HEK293 (cell line): Measurements from ENCODE around the gene GGNBP2.

Source experiments
- CTCF ChIA-PET: fragments of 350-600 bp; formaldehyde crosslinking; extraction: SDS; loops from one replicate; lab custom pipeline; 2021; ENCODE audit warnings: antibody characterized with exemption; lab: Yijun Ruan, JAX
- POLR2A ChIA-PET: fragments of 300-600 bp; formaldehyde crosslinking; extraction: SDS; loops from one replicate; lab custom pipeline; 2020; ENCODE audit warnings: antibody characterized with exemption, inconsistent platforms; lab: Yijun Ruan, JAX
- H3K27ac ChIP-seq: fragments of 200-500 bp; sonication (Bioruptor generic); 2 replicates; pipeline ENCODE4 v1.5.1; 2014; ENCODE audit warnings: low read depth, low read length, control low read depth, inconsistent platforms; ENCODE audit errors: extremely low read depth
- H3K36me3 ChIP-seq, 2 experiments: fragments of 200-500 bp in 1 of 2; sonication (Bioruptor generic) in 1 of 2; 1 replicate in 1 of 2; 2 replicates in 1 of 2; pipeline ENCODE4 v1.5.1; 2014 to 2017; ENCODE audit warnings: inconsistent platforms in 2 of 2, low read length in 2 of 2; ENCODE audit not compliant: control insufficient read depth in 2 of 2, insufficient read depth in 1 of 2
- H3K4me1 ChIP-seq: fragments of 200-500 bp; sonication (Bioruptor generic); 2 replicates; pipeline ENCODE4 v1.5.1; 2014; ENCODE audit warnings: mild to moderate bottlenecking, low read length, inconsistent platforms; ENCODE audit not compliant: control insufficient read depth, insufficient read depth
- H3K4me3 ChIP-seq: 2 replicates; pipeline ENCODE4 v1.5.1; 2011; ENCODE audit warnings: low read depth, mild to moderate bottlenecking, control low read depth, low read length, moderate library complexity
- H3K9me3 ChIP-seq: fragments of 200-500 bp; sonication (Bioruptor generic); 2 replicates; pipeline ENCODE4 v1.5.1; 2014; ENCODE audit warnings: low read depth, low read length, inconsistent platforms; ENCODE audit not compliant: control insufficient read depth, insufficient read depth
- GLI2 ChIP-seq: fragments of 450-650 bp; formaldehyde crosslinking; IDR thresholded peaks from 2 replicates; pipeline ENCODE4; 2017; ENCODE audit warnings: missing biosample characterization, missing genetic modification characterization, low read depth, borderline replicate concordance
- KLF1 ChIP-seq: fragments of 450-650 bp; formaldehyde crosslinking; IDR thresholded peaks from 2 replicates; pipeline ENCODE4 v1.5.1; 2016; ENCODE audit warnings: missing biosample characterization, missing genetic modification characterization
- SP2 ChIP-seq: fragments of 450-650 bp; formaldehyde crosslinking; IDR thresholded peaks from 2 replicates; pipeline ENCODE4 v1.5.1; 2016; ENCODE audit warnings: missing biosample characterization, missing genetic modification characterization
- ZBTB17 ChIP-seq: fragments of 450-650 bp; formaldehyde crosslinking; IDR thresholded peaks from 2 replicates; pipeline ENCODE4 v1.5.1; 2016; ENCODE audit warnings: missing biosample characterization, missing genetic modification characterization
- ZNF112 ChIP-seq: fragments of 450-650 bp; formaldehyde crosslinking; IDR thresholded peaks from 2 replicates; pipeline ENCODE4 v1.5.0; 2017; ENCODE audit warnings: missing biosample characterization, missing genetic modification characterization
- ZNF169 ChIP-seq: fragments of 450-650 bp; formaldehyde crosslinking; IDR thresholded peaks from 2 replicates; pipeline ENCODE4 v1.5.1; 2016; ENCODE audit warnings: missing biosample characterization, missing genetic modification characterization
- ZNF239 ChIP-seq: fragments of 450-650 bp; formaldehyde crosslinking; IDR thresholded peaks from 2 replicates; pipeline ENCODE4 v1.5.1; 2016; ENCODE audit warnings: missing biosample characterization, missing genetic modification characterization
- ZNF248 ChIP-seq: fragments of 450-650 bp; formaldehyde crosslinking; IDR thresholded peaks from 2 replicates; pipeline ENCODE4 v1.5.1; 2017; ENCODE audit warnings: missing biosample characterization, missing genetic modification characterization
- ZNF274 ChIP-seq, 2 experiments: fragments of 200-500 bp in 1 of 2; fragments of 450-650 bp in 1 of 2; sonication (Bioruptor generic) in 1 of 2; formaldehyde crosslinking in 1 of 2; IDR thresholded peaks; 2 replicates each; pipeline versions ENCODE4 v1.5.1 to v1.6.1; 2014 to 2016; ENCODE audit warnings: borderline replicate concordance in 1 of 2, inconsistent platforms in 1 of 2, low read length in 1 of 2, missing biosample characterization in 1 of 2, missing genetic modification characterization in 1 of 2
- ZNF416 ChIP-seq: fragments of 450-650 bp; formaldehyde crosslinking; IDR thresholded peaks from 2 replicates; pipeline ENCODE4 v1.5.1; 2016; ENCODE audit warnings: missing biosample characterization, missing genetic modification characterization
- ZNF426 ChIP-seq: fragments of 450-650 bp; formaldehyde crosslinking; IDR thresholded peaks from 2 replicates; pipeline ENCODE4 v1.5.1; 2017; ENCODE audit warnings: missing biosample characterization, missing genetic modification characterization, mild to moderate bottlenecking, inconsistent platforms, moderate library complexity
- ZNF473 ChIP-seq: fragments of 450-650 bp; formaldehyde crosslinking; IDR thresholded peaks from 2 replicates; pipeline ENCODE4 v1.5.1; 2017; ENCODE audit warnings: missing biosample characterization, missing genetic modification characterization
- ZNF48 ChIP-seq: fragments of 450-650 bp; formaldehyde crosslinking; IDR thresholded peaks from 2 replicates; pipeline ENCODE4 v1.5.1; 2016; ENCODE audit warnings: missing biosample characterization, missing genetic modification characterization
- ZNF514 ChIP-seq: fragments of 450-650 bp; formaldehyde crosslinking; IDR thresholded peaks from 2 replicates; pipeline ENCODE4 v1.5.1; 2016; ENCODE audit warnings: missing biosample characterization, missing genetic modification characterization
- ZNF558 ChIP-seq: fragments of 450-650 bp; formaldehyde crosslinking; IDR thresholded peaks from 2 replicates; pipeline ENCODE4 v1.5.1; 2016; ENCODE audit warnings: missing biosample characterization, missing genetic modification characterization
- ZNF600 ChIP-seq: fragments of 450-650 bp; formaldehyde crosslinking; IDR thresholded peaks from 2 replicates; pipeline ENCODE4 v1.5.1; 2016; ENCODE audit warnings: missing biosample characterization, missing genetic modification characterization
- ZNF658 ChIP-seq: fragments of 450-650 bp; formaldehyde crosslinking; IDR thresholded peaks from 2 replicates; pipeline ENCODE4; 2016; ENCODE audit warnings: missing biosample characterization, missing genetic modification characterization
- ZNF707 ChIP-seq: fragments of 450-650 bp; formaldehyde crosslinking; IDR thresholded peaks from 2 replicates; pipeline ENCODE4 v1.5.1; 2016; ENCODE audit warnings: missing biosample characterization, missing genetic modification characterization
- ZNF792 ChIP-seq: fragments of 450-650 bp; formaldehyde crosslinking; IDR thresholded peaks from 2 replicates; pipeline ENCODE4 v1.5.1; 2016; ENCODE audit warnings: missing biosample characterization, missing genetic modification characterization
- ZNF843 ChIP-seq: fragments of 450-650 bp; formaldehyde crosslinking; IDR thresholded peaks from 2 replicates; pipeline ENCODE4 v1.5.1; 2016; ENCODE audit warnings: missing biosample characterization, missing genetic modification characterization
- TF ChIP-seq, protein P1 (sequence below): fragments of 450-650 bp; formaldehyde crosslinking; IDR thresholded peaks from 2 replicates; pipeline ENCODE4 v1.5.1; 2016; ENCODE audit warnings: missing biosample characterization, missing genetic modification characterization
- TF ChIP-seq, protein P2 (sequence below): fragments of 450-650 bp; formaldehyde crosslinking; IDR thresholded peaks from 2 replicates; pipeline ENCODE4 v1.5.1; 2016; ENCODE audit warnings: missing biosample characterization, missing genetic modification characterization
- TF ChIP-seq, protein P3 (sequence below): fragments of 450-650 bp; IDR thresholded peaks from 2 replicates; pipeline ENCODE4 v1.5.1; 2018; ENCODE audit warnings: missing biosample characterization, missing genetic modification characterization
- TF ChIP-seq, protein P4 (sequence below): fragments of 450-650 bp; formaldehyde crosslinking; IDR thresholded peaks from 2 replicates; pipeline ENCODE4 v1.5.1; 2016; ENCODE audit warnings: missing biosample characterization, missing genetic modification characterization
- TF ChIP-seq, protein P5 (sequence below): fragments of 450-650 bp; formaldehyde crosslinking; IDR thresholded peaks from 2 replicates; pipeline ENCODE4 v1.5.1; 2016; ENCODE audit warnings: missing biosample characterization, missing genetic modification characterization

Gene GGNBP2

DNA sequence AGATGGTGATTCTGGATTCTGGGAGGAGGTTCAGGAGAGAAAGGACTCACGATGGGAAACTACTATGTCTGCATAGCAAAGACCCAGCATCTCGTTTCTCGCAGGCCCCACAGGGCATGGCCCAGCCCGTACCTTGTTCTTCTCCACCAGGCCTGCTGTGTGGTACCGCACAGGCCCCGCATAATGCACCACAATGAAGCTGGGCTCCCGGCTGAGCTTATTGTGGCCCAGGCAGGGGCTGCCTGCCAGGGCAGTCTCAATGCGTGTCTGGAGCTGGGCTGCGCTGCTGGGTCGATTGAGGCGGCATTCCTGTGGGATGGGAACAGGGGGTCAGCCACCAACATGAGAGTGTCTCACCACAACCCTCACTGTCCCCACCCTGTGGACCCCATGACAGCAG lies 37.9 kb upstream of the GGNBP2 start:
- no peaks in the 10 kb centered on the region for H3K4me1 ChIP-seq
- CTCF ChIA-PET = no interaction called here
- H3K36me3 ChIP-seq = peaks cover 42 to 99% of the 10 kb centered on the region in 2 experiments
- H3K27ac ChIP-seq = no peak overlapping the region
- no peaks in the 10 kb centered on the region for H3K9me3 ChIP-seq
- POLR2A ChIA-PET = no interaction called here
- TF ChIP-seq ZNF239 (tag by site-specific recombination) (no peak), ZBTB17 (no peak), ZNF843 (tag by site-specific recombination) (no peak), ZNF416 (no peak), SP2 (no peak), ZNF514 (no peak), ZNF558 (tag by site-specific recombination) (no peak), KLF1 (no peak), ZNF274 (IDR thresholded peaks at IDR 0.05; ENCODE audit: low read length) (no peak), ZNF274 (tag by site-specific recombination; IDR thresholded peaks at IDR 0.05; ENCODE audit: borderline replicate concordance) (no peak), ZNF426 (tag by site-specific recombination) (no peak), GLI2 (tag by site-specific recombination) (no peak), ZNF48 (tag by site-specific recombination) (no peak), ZNF707 (tag by site-specific recombination) (no peak)
- TF ChIP-seq, protein P1, sequence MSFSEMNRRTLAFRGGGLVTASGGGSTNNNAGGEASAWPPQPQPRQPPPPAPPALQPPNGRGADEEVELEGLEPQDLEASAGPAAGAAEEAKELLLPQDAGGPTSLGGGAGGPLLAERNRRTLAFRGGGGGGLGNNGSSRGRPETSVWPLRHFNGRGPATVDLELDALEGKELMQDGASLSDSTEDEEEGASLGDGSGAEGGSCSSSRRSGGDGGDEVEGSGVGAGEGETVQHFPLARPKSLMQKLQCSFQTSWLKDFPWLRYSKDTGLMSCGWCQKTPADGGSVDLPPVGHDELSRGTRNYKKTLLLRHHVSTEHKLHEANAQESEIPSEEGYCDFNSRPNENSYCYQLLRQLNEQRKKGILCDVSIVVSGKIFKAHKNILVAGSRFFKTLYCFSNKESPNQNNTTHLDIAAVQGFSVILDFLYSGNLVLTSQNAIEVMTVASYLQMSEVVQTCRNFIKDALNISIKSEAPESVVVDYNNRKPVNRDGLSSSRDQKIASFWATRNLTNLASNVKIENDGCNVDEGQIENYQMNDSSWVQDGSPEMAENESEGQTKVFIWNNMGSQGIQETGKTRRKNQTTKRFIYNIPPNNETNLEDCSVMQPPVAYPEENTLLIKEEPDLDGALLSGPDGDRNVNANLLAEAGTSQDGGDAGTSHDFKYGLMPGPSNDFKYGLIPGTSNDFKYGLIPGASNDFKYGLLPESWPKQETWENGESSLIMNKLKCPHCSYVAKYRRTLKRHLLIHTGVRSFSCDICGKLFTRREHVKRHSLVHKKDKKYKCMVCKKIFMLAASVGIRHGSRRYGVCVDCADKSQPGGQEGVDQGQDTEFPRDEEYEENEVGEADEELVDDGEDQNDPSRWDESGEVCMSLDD (tag by site-specific recombination) = no peak
- TF ChIP-seq, protein P2, sequence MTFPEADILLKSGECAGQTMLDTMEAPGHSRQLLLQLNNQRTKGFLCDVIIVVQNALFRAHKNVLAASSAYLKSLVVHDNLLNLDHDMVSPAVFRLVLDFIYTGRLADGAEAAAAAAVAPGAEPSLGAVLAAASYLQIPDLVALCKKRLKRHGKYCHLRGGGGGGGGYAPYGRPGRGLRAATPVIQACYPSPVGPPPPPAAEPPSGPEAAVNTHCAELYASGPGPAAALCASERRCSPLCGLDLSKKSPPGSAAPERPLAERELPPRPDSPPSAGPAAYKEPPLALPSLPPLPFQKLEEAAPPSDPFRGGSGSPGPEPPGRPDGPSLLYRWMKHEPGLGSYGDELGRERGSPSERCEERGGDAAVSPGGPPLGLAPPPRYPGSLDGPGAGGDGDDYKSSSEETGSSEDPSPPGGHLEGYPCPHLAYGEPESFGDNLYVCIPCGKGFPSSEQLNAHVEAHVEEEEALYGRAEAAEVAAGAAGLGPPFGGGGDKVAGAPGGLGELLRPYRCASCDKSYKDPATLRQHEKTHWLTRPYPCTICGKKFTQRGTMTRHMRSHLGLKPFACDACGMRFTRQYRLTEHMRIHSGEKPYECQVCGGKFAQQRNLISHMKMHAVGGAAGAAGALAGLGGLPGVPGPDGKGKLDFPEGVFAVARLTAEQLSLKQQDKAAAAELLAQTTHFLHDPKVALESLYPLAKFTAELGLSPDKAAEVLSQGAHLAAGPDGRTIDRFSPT (tag by site-specific recombination) = no peak
- TF ChIP-seq, protein P3, sequence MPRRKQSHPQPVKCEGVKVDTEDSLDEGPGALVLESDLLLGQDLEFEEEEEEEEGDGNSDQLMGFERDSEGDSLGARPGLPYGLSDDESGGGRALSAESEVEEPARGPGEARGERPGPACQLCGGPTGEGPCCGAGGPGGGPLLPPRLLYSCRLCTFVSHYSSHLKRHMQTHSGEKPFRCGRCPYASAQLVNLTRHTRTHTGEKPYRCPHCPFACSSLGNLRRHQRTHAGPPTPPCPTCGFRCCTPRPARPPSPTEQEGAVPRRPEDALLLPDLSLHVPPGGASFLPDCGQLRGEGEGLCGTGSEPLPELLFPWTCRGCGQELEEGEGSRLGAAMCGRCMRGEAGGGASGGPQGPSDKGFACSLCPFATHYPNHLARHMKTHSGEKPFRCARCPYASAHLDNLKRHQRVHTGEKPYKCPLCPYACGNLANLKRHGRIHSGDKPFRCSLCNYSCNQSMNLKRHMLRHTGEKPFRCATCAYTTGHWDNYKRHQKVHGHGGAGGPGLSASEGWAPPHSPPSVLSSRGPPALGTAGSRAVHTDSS (tag by site-specific recombination) = no peak
- TF ChIP-seq, protein P4, sequence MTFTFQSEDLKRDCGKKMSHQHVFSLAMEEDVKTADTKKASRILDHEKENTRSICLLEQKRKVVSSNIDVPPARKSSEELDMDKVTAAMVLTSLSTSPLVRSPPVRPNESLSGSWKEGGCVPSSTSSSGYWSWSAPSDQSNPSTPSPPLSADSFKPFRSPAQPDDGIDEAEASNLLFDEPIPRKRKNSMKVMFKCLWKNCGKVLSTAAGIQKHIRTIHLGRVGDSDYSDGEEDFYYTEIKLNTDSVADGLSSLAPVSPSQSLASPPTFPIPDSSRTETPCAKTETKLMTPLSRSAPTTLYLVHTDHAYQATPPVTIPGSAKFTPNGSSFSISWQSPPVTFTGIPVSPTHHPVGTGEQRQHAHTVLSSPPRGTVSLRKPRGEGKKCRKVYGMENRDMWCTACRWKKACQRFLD (tag by site-specific recombination) = no peak
- H3K4me3 ChIP-seq = no peak overlapping the region

DNA sequence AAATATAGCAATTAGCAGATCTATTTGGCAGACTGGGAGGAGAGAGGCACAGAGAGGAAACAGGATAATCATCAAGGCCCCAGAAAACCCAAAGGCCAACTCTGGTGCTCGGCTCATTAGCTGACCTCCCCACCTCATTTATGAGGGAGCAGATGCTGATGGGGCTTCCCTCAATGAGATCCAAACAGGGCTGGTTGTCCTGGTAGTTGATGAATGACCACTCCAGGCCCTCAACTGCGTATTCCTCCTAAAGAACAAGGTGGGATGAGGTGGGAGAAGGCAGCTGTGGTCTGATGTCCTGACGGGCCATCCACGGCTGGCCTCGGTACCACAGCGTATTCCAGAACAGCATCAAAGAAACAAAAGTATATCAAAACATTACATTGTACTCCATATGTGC lies 37.5 kb upstream of the GGNBP2 start:
- no peak overlapping the region for H3K4me3 ChIP-seq
- H3K4me1 ChIP-seq = no peaks in the 10 kb centered on the region
- ChIA-PET CTCF (no interaction called here), POLR2A (no interaction called here)
- peaks cover 37 to 97% of the 10 kb centered on the region in 2 experiments for H3K36me3 ChIP-seq
- no peaks in the 10 kb centered on the region for H3K9me3 ChIP-seq
- no peak overlapping the region for H3K27ac ChIP-seq
- no peak for TF ChIP-seq ZNF248 (tag by site-specific recombination)
- TF ChIP-seq ZNF658 (tag by site-specific recombination) = no peak
- TF ChIP-seq ZNF600 = no peak
- TF ChIP-seq ZNF473 (tag by site-specific recombination) = no peak
- TF ChIP-seq ZNF112 (tag by site-specific recombination) = no peak
- TF ChIP-seq, protein P5, sequence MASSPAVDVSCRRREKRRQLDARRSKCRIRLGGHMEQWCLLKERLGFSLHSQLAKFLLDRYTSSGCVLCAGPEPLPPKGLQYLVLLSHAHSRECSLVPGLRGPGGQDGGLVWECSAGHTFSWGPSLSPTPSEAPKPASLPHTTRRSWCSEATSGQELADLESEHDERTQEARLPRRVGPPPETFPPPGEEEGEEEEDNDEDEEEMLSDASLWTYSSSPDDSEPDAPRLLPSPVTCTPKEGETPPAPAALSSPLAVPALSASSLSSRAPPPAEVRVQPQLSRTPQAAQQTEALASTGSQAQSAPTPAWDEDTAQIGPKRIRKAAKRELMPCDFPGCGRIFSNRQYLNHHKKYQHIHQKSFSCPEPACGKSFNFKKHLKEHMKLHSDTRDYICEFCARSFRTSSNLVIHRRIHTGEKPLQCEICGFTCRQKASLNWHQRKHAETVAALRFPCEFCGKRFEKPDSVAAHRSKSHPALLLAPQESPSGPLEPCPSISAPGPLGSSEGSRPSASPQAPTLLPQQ (tag by site-specific recombination) = no peak
- no peak for TF ChIP-seq SP2
- TF ChIP-seq, protein P1 (tag by site-specific recombination) = no peak
- TF ChIP-seq ZNF169 (tag by site-specific recombination) = no peak
- no peak for TF ChIP-seq ZNF792
